Activated CD8-positive, alpha-beta T cell treated with anti-CD3 and anti-CD28 coated beads for 36 hours (primary cell): Measurements from ENCODE around the gene GRHL1. TPM values are rescaled to one million over a fixed set of nuclear protein-coding genes. Genes with fewer than 3 reads are reported as not detected.

ENCODE experiments used
- ATAC-seq: fragments of 200-7000 bp; cut with Tn5 transposase; one replicate; pipeline ENCODE4 v1.10.0; 2021; ENCODE audit warnings: mild to moderate bottlenecking, moderate library complexity
- CTCF ChIA-PET: fragments of 350-600 bp; sonication (Branson Sonifier 250); formaldehyde crosslinking; loops from one replicate; lab custom pipeline; 2021; ENCODE audit warnings: antibody characterized with exemption; lab: Charles Lee
- POLR2A ChIA-PET: fragments of 350-600 bp; sonication (Branson Sonifier 250); formaldehyde crosslinking; loops from one replicate; lab custom pipeline; 2021; ENCODE audit warnings: antibody characterized with exemption; lab: Charles Lee
- DNase-seq: peaks from one replicate; pipeline ENCODE4 v3.0.0-alpha.2; 2020
- H3K27ac Mint-ChIP-seq: one replicate; pipeline ENCODE4 v1.8.0; 2021; ENCODE audit warnings: mild to moderate bottlenecking, mixed read lengths
- H3K27me3 Mint-ChIP-seq: one replicate; pipeline ENCODE4 v1.8.0; 2021; ENCODE audit warnings: mixed read lengths
- H3K36me3 Mint-ChIP-seq: one replicate; pipeline ENCODE4 v1.8.0; 2021; ENCODE audit warnings: low read depth, mixed read lengths
- H3K4me1 Mint-ChIP-seq: one replicate; pipeline ENCODE4 v1.8.0; 2021; ENCODE audit warnings: low read depth, mixed read lengths
- H3K4me3 Mint-ChIP-seq: one replicate; pipeline ENCODE4 v1.8.0; 2021; ENCODE audit warnings: mild to moderate bottlenecking, moderate library complexity, mixed read lengths
- H3K9me3 Mint-ChIP-seq: one replicate; pipeline ENCODE4 v1.8.0; 2021; ENCODE audit warnings: mixed read lengths
- CTCF ChIP-seq: fragments of 200-600 bp; IDR thresholded peaks from one replicate; pipeline ENCODE4 v1.8.0; 2022; ENCODE audit warnings: antibody characterized with exemption, mild to moderate bottlenecking
- intact Hi-C: fragments of 100-400 bp; cut with micrococcal nuclease; formaldehyde crosslinking; loops from one replicate; pipeline ENCODE4 v1.10.0; 2022
- total RNA-seq, 2 experiments: library from RNA; stranded (reverse); gene quantifications; one replicate each; pipeline ENCODE4 v1.2.3, GENCODE V29; 2021

GRHL1 gene
- total RNA-seq, 2 experiments from 2014 or later: 0.20 to 0.25 TPM

- H3K27ac Mint-ChIP-seq: no peak overlapping the region
- intact Hi-C loops: no loop called here
- no peak overlapping the region for H3K4me3 Mint-ChIP-seq
- POLR2A ChIA-PET: interaction anchor here (0.6 kb wide), 1 partner anchor 17 kb away, joined by 3 read pairs; no protein-coding TSS in a partner anchor
- TF ChIP-seq CTCF: no peak
- H3K36me3 Mint-ChIP-seq: no peaks in the 10 kb centered on the region
- no peaks in the 10 kb centered on the region for H3K27me3 Mint-ChIP-seq
- DNase-seq: no peak
- ATAC-seq: no peak
- CTCF ChIA-PET: interaction anchor here (0.7 to 5.5 kb wide), 5 partner anchors 8 to 214 kb away, joined by 3 to 44 read pairs (median 6); no protein-coding TSS in a partner anchor
- peaks cover 18% of the 10 kb centered on the region for H3K4me1 Mint-ChIP-seq
- H3K9me3 Mint-ChIP-seq: no peaks in the 10 kb centered on the region
Measured at GRCh38 chr2:10027660-10028330, 76.3 kb downstream of the GRHL1 start.

DNA sequence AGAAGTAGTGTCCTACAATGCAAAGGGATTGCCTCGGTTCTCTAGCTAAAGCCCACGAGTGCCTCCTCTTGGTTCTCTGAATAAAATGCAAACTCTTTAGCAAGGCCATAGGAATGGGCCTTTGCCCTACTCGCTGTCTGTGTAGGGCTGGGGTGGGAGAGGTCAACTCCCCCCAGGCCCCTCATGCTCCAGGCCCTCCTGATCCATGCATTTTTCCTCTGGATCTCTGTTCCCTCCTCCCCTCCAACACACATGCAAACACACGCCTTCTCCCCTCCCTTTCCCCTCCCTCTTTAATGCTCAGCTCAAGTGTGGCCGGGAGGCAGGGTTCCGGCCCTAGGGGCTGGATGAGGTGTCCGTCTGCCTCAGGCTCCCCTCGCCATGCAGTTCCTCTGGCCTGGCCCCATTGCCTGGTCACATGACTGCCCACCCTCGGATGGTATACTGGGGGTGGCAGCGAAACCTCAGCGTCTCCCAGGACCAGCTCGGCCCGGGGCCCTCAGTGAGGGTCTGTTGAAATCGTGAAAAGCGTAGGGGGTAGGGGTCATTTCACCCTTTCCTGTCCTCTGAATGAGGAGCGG is 77.0 kb downstream of the GRHL1 start:
- Mint-ChIP-seq H3K4me3 (no peak overlapping the region), H3K27me3 (no peaks in the 10 kb centered on the region), H3K27ac (peak overlapping the region; percentile 77), H3K4me1 (peaks cover 18% of the 10 kb centered on the region), H3K36me3 (no peaks in the 10 kb centered on the region), H3K9me3 (no peaks in the 10 kb centered on the region)
- POLR2A ChIA-PET: interaction anchor here (0.6 to 1.6 kb wide), 7 partner anchors 9 to 190 kb away, joined by 3 to 6 read pairs (median 3); no protein-coding TSS in a partner anchor
- TF ChIP-seq CTCF: no peak
- CTCF ChIA-PET: interaction anchor here (1.1 to 5.5 kb wide), 8 partner anchors 9 to 214 kb away, joined by 3 to 44 read pairs (median 6); no protein-coding TSS in a partner anchor
- DNase-seq (no peak), ATAC-seq (no peak)
- intact Hi-C loops: no loop called here

- Mint-ChIP-seq H3K27me3 (no peaks in the 10 kb centered on the region), H3K9me3 (no peaks in the 10 kb centered on the region), H3K4me1 (peaks cover 18% of the 10 kb centered on the region), H3K4me3 (peak overlapping the region; percentile 63), H3K36me3 (no peaks in the 10 kb centered on the region), H3K27ac (peak overlapping the region; percentile 77)
- TF ChIP-seq CTCF: no peak
- DNase-seq (peak; percentile 86), ATAC-seq (peak; percentile 99)
- intact Hi-C loops: no loop called here
- CTCF ChIA-PET: interaction anchor here (1.1 to 5.5 kb wide), 7 partner anchors 10 to 44 kb away, joined by 3 to 44 read pairs (median 6); no protein-coding TSS in a partner anchor
- POLR2A ChIA-PET: interaction anchor here (1.1 to 1.6 kb wide), 6 partner anchors 9 to 191 kb away, joined by 3 to 6 read pairs (median 3); no protein-coding TSS in a partner anchor
Measured at GRCh38 chr2:10028988-10029874, 77.7 kb downstream of the GRHL1 start.

- Mint-ChIP-seq H3K27ac (peak overlapping the region; percentile 12), H3K27me3 (no peaks in the 10 kb centered on the region)
Measured at GRCh38 chr2:10029875-10030223, 78.4 kb downstream of the GRHL1 start.

More at GRCh38 chr2:10029875-10030223, 78.4 kb downstream of the GRHL1 start:
- H3K9me3 Mint-ChIP-seq: no peaks in the 10 kb centered on the region
- ChIA-PET CTCF (interaction anchor here (1.1 to 5.5 kb wide), 7 partner anchors 9 to 216 kb away, joined by 3 to 44 read pairs (median 6); no protein-coding TSS in a partner anchor), POLR2A (interaction anchor here (1.1 to 1.6 kb wide), 5 partner anchors 8 to 192 kb away, joined by 3 to 6 read pairs (median 3); no protein-coding TSS in a partner anchor)
- H3K36me3 Mint-ChIP-seq: no peaks in the 10 kb centered on the region
- ATAC-seq: no peak
- H3K4me3 Mint-ChIP-seq: peak overlapping the region; percentile 63
- intact Hi-C loops: no loop called here
- DNase-seq: no peak
- TF ChIP-seq CTCF: no peak
- peaks cover 20% of the 10 kb centered on the region for H3K4me1 Mint-ChIP-seq
